ENCODE measurements around the gene AKAP1.

The AKAP1 gene

DNA sequence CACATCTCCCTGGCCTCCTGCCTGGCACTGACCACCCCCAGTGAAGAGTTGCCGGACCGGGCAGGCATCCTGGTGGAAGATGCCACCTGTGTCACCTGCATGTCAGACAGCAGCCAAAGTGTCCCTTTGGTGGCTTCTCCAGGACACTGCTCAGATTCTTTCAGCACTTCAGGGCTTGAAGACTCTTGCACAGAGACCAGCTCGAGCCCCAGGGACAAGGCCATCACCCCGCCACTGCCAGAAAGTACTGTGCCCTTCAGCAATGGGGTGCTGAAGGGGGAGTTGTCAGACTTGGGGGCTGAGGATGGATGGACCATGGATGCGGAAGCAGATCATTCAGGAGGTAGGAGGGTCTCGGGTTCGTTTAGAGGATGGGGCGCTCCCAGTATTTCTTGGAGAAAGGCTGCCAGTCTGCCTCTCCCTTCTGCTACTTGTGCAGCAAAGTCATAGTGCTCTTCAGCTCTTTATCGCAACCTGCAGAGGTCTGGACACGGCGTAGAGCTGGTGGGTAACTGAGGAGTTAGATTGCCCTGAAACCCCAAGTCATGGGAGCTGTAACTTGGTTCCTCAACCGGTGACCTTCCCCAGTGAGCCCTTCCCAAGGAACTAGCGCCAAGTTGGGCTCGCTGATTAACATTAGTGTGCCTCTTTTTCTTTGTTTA is 21.9 kb downstream of the AKAP1 start:
- Histone ChIP-seq H3K4me1 (ENCODE audit: control insufficient read depth, insufficient read depth, low read length) (peaks cover 45% of the 10 kb centered on the region), H3K36me3 (ENCODE audit: control insufficient read depth, insufficient read depth, low read length) (peaks cover 14% of the 10 kb centered on the region), H3K4me3 (ENCODE audit: low read depth, low read length) (no peak overlapping the region), H3K27me3 (ENCODE audit: control insufficient read depth, insufficient read depth, low read length) (no peaks in the 10 kb centered on the region), H3K9me3 (ENCODE audit: control insufficient read depth, insufficient read depth, low read depth, low read length) (no peaks in the 10 kb centered on the region), H3K27ac (ENCODE audit: low read depth, low read length) (no peak overlapping the region), H3K9ac (ENCODE audit: low read length) (no peak overlapping the region)

DNA sequence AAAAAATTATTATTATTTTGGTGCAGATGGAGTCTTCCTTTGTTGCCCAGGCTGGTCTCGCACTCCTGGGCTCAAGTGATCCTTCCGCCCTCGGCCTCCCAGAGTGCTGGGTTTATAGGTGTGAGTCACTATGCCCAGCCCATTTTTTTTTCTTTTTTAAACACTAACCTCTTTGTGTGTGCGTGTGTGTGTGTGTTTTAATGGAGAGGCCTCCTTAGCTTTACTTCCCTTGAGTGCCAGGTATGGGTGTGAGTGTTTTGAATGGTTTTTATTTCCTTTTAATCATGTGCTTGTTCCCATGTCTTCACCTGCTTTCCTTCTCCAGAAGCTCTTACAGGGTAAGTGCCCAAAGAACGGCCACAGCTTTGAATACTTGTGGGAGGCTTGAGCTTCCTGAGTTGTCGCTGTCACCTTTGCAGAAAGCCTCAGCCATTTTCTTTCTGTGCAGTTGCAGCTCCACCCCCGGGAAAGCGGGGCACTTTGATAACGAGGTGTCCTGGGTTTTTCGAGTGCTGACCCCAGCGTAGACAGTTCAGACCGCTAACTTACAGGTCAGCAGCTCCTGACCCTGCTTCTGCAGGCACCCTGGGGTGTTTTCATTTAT is 22.6 kb downstream of the AKAP1 start:
- no peaks in the 10 kb centered on the region for H3K9me3 ChIP-seq (ENCODE audit: control insufficient read depth, insufficient read depth, low read depth, low read length)
- peaks cover 47% of the 10 kb centered on the region for H3K4me1 ChIP-seq (ENCODE audit: control insufficient read depth, insufficient read depth, low read length)
- H3K36me3 ChIP-seq (ENCODE audit: control insufficient read depth, insufficient read depth, low read length), result peaks cover 20% of the 10 kb centered on the region
- H3K27me3 ChIP-seq (ENCODE audit: control insufficient read depth, insufficient read depth, low read length), result no peaks in the 10 kb centered on the region
- no peak overlapping the region for H3K27ac ChIP-seq (ENCODE audit: low read depth, low read length)
- no peak overlapping the region for H3K4me3 ChIP-seq (ENCODE audit: low read depth, low read length)
- no peak overlapping the region for H3K9ac ChIP-seq (ENCODE audit: low read length)

DNA sequence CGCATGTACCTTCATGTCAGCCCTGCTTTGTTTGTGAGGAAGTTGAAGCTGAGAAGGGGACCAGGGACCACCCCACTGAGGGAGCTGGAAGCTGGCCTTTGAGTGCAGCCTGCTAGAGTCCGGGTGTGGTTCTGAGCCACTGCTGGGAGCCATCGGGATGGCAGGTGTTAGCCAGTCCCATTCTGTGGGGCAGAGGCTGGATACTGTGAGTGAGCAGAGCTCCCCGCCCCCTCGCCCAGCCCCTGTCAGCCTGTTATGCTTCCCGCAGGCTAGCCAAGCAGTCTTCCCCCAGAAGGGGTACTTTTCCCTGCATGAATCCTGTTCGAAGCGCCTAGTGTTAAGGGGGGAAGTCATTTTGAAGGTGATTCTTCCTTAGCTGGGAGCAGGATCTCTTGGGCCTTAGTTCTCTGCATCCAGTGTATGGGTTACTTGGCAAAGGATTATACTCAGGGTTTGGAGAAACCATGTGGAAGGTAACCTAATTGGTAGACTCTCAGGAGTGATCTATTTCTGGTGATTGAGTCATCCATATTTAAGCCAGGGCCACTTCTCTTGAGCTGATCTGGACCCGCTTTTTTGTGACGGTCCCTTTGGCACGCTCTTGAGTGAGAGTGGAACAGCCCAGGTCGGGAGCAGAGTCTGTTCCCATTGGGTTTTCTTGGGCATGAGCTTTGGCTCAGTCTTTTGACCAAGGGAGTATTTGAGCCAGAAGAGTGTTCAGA is 23.8 kb downstream of the AKAP1 start:
- no peak overlapping the region for H3K9ac ChIP-seq (ENCODE audit: low read length)
- H3K4me1 ChIP-seq (ENCODE audit: control insufficient read depth, insufficient read depth, low read length), result peaks cover 44% of the 10 kb centered on the region
- H3K9me3 ChIP-seq (ENCODE audit: control insufficient read depth, insufficient read depth, low read depth, low read length), result no peaks in the 10 kb centered on the region
- H3K36me3 ChIP-seq (ENCODE audit: control insufficient read depth, insufficient read depth, low read length), result peaks cover 24% of the 10 kb centered on the region
- no peaks in the 10 kb centered on the region for H3K27me3 ChIP-seq (ENCODE audit: control insufficient read depth, insufficient read depth, low read length)
- H3K27ac ChIP-seq (ENCODE audit: low read depth, low read length), result no peak overlapping the region
- H3K4me3 ChIP-seq (ENCODE audit: low read depth, low read length), result no peak overlapping the region

DNA sequence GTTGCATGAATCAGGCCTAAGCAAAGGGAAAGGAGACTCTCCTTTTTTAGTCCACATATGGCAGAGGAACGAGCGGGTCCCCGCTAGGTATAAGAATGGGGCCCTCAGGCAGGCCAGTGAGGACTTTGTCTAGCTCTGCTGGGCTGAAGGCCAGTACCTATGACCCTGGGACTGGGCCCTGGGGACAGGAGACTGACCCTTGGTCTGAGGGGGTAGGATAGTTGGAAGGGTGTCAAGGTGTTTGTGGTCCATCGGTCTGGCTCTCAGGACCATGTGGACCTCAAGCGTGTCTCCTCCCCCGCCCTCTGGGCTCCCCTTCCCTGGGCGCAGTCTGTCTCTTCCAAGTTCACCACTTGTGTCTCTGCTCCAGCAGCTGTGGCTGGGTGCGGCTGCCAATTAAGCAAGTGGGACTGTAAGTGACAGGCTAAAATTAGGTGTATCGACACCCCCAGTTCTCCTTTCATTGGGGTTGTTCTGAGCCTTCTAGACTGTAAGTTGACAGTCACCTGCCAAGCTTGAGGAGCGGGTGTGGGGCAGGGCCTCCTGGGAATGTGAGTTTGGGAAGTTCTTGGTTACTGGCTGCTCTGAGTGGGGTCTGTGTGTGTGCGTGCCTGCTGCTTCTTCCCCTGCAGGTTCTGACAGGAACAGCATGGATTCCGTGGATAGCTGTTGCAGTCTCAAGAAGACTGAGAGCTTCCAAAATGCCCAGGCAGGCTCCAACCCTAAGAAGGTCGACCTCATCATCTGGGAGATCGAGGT is 24.5 kb downstream of the AKAP1 start:
- H3K27me3 ChIP-seq (ENCODE audit: control insufficient read depth, insufficient read depth, low read length), result no peaks in the 10 kb centered on the region
- peaks cover 29% of the 10 kb centered on the region for H3K36me3 ChIP-seq (ENCODE audit: control insufficient read depth, insufficient read depth, low read length)
- no peak overlapping the region for H3K27ac ChIP-seq (ENCODE audit: low read depth, low read length)
- H3K9me3 ChIP-seq (ENCODE audit: control insufficient read depth, insufficient read depth, low read depth, low read length), result no peaks in the 10 kb centered on the region
- no peak overlapping the region for H3K9ac ChIP-seq (ENCODE audit: low read length)
- no peak overlapping the region for H3K4me3 ChIP-seq (ENCODE audit: low read depth, low read length)
- peaks cover 46% of the 10 kb centered on the region for H3K4me1 ChIP-seq (ENCODE audit: control insufficient read depth, insufficient read depth, low read length)

DNA sequence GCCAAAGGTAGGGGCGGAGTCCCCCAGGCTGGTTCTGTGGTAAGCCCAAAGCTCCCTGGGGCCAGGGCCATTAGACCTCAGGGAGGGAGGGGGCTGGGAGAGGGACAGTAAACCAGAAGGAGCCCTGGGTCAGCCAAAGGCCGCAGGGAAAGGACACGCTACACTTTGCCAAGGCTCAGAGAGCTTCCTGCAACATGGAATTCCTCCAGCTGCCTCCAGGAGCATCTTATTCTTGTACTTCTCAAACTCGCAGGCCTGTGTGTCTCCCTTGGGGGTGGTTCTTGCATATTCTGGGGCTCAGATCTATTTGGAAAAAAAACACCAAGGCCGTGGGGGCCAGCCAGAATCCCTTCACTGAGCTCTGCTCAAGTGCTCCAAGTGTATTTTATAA is 25.1 kb downstream of the AKAP1 start:
- no peaks in the 10 kb centered on the region for H3K9me3 ChIP-seq (ENCODE audit: control insufficient read depth, insufficient read depth, low read depth, low read length)
- peaks cover 46% of the 10 kb centered on the region for H3K4me1 ChIP-seq (ENCODE audit: control insufficient read depth, insufficient read depth, low read length)
- H3K9ac ChIP-seq (ENCODE audit: low read length), result no peak overlapping the region
- no peak overlapping the region for H3K4me3 ChIP-seq (ENCODE audit: low read depth, low read length)
- peaks cover 32% of the 10 kb centered on the region for H3K36me3 ChIP-seq (ENCODE audit: control insufficient read depth, insufficient read depth, low read length)
- no peak overlapping the region for H3K27ac ChIP-seq (ENCODE audit: low read depth, low read length)
- no peaks in the 10 kb centered on the region for H3K27me3 ChIP-seq (ENCODE audit: control insufficient read depth, insufficient read depth, low read length)

DNA sequence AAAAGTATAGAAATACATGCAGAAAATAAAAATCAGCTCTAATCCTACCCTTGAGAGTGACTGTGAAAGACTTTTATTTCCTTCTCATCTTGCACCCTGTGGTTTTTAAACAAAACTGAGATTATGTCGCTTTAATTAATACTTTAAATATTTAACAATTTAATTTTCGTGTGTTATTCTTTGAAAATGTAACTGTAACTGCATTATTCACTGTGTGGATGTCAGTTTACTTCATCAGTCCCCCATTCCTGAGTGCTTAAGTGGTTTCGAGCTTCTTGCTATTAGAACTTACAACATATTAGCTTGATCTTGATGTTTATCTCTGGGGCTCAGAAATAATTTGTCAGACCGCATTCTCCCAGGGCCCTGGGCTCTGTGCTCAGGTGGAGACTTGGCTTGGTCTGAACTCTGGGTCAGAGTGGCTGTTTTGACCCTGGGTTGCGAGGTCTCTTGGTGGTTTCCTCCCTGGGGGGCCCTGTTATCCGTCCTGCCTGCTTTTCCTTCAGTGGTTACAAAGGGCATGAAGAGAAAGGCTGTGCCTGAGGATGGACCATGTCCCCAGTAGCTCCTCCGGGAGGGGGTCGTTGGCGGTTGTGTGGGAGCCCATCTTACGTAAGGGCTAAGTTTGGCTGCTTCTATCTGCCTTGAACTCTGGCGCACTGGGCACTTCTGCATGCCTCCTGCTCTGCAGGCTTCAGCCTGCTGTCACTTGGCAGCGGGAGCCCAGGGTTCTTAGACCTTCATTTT is 25.7 kb downstream of the AKAP1 start:
- Histone ChIP-seq H3K27ac (ENCODE audit: low read depth, low read length) (no peak overlapping the region), H3K4me3 (ENCODE audit: low read depth, low read length) (no peak overlapping the region), H3K36me3 (ENCODE audit: control insufficient read depth, insufficient read depth, low read length) (peaks cover 36% of the 10 kb centered on the region), H3K9ac (ENCODE audit: low read length) (no peak overlapping the region), H3K27me3 (ENCODE audit: control insufficient read depth, insufficient read depth, low read length) (no peaks in the 10 kb centered on the region), H3K4me1 (ENCODE audit: control insufficient read depth, insufficient read depth, low read length) (peaks cover 46% of the 10 kb centered on the region), H3K9me3 (ENCODE audit: control insufficient read depth, insufficient read depth, low read depth, low read length) (no peaks in the 10 kb centered on the region)

DNA sequence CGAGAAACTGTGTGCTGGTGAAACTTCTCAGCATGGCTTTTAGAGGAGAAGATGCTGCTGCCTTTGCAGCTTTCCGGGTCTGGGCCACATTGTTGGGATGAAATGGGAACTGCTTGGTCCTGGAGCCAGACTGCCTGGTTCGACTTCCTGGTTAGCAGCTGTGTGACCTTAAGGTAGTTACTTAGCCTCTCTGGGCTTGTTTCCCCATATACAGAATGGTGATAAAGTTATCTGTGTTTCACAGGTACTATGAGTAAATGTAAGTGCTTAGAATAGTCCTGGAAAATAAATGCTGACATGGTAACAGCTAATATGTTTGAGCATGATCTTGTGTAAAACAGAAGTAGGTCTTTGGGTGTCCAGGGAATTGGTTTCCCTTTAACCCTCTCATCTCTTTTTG is 26.3 kb downstream of the AKAP1 start:
- Histone ChIP-seq H3K27me3 (ENCODE audit: control insufficient read depth, insufficient read depth, low read length) (no peaks in the 10 kb centered on the region), H3K4me1 (ENCODE audit: control insufficient read depth, insufficient read depth, low read length) (peaks cover 44% of the 10 kb centered on the region), H3K36me3 (ENCODE audit: control insufficient read depth, insufficient read depth, low read length) (peaks cover 42% of the 10 kb centered on the region), H3K27ac (ENCODE audit: low read depth, low read length) (no peak overlapping the region), H3K9me3 (ENCODE audit: control insufficient read depth, insufficient read depth, low read depth, low read length) (no peaks in the 10 kb centered on the region), H3K4me3 (ENCODE audit: low read depth, low read length) (no peak overlapping the region), H3K9ac (ENCODE audit: low read length) (no peak overlapping the region)

DNA sequence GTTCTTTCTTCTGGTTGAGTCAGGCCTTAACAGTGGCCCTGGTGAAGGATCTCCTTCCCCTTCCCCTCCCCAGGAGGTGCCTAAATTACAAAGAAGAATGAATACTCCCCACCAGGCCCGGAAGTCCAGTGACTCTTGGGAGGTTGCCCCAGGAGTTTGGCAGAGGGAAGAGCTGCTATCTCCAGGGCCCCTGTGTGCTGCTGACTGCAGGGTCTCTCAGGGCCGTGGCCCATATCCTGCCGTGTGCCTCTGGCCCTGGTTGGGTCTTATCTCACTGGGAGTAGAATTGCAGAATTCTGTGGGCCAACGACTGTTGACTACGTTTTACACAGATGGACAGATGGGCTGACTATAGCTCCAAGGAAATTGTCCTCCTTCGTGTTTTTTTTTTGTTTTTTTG is 28.0 kb downstream of the AKAP1 start:
- Histone ChIP-seq H3K4me3 (ENCODE audit: low read depth, low read length) (no peak overlapping the region), H3K27ac (ENCODE audit: low read depth, low read length) (no peak overlapping the region), H3K9me3 (ENCODE audit: control insufficient read depth, insufficient read depth, low read depth, low read length) (no peaks in the 10 kb centered on the region), H3K9ac (ENCODE audit: low read length) (no peak overlapping the region), H3K4me1 (ENCODE audit: control insufficient read depth, insufficient read depth, low read length) (peaks cover 28% of the 10 kb centered on the region), H3K36me3 (ENCODE audit: control insufficient read depth, insufficient read depth, low read length) (peaks cover 52% of the 10 kb centered on the region), H3K27me3 (ENCODE audit: control insufficient read depth, insufficient read depth, low read length) (no peaks in the 10 kb centered on the region)

DNA sequence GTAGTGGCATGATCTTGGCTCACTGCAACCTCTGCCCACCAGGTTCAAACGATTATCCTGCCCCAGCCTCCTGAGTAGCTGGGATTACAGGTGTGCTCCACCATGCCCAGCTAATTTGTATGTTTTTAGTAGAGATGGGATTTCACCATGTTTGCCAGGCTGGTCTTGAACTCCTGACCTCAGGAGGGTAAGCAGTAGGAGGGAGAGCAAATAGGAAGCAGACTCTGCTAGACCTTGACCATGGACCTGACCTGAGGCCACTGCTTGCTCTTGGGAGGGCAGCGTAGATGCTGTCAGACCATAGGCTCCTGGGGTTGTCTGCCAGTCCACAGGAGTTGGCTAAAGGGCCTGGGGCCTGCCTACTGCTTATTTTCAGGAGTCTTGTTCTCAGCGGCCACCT is 28.6 kb downstream of the AKAP1 start:
- Histone ChIP-seq H3K27ac (ENCODE audit: low read depth, low read length) (no peak overlapping the region), H3K4me1 (ENCODE audit: control insufficient read depth, insufficient read depth, low read length) (peaks cover 23% of the 10 kb centered on the region), H3K9me3 (ENCODE audit: control insufficient read depth, insufficient read depth, low read depth, low read length) (no peaks in the 10 kb centered on the region), H3K36me3 (ENCODE audit: control insufficient read depth, insufficient read depth, low read length) (peaks cover 58% of the 10 kb centered on the region), H3K27me3 (ENCODE audit: control insufficient read depth, insufficient read depth, low read length) (no peaks in the 10 kb centered on the region), H3K4me3 (ENCODE audit: low read depth, low read length) (no peak overlapping the region), H3K9ac (ENCODE audit: low read length) (no peak overlapping the region)

DNA sequence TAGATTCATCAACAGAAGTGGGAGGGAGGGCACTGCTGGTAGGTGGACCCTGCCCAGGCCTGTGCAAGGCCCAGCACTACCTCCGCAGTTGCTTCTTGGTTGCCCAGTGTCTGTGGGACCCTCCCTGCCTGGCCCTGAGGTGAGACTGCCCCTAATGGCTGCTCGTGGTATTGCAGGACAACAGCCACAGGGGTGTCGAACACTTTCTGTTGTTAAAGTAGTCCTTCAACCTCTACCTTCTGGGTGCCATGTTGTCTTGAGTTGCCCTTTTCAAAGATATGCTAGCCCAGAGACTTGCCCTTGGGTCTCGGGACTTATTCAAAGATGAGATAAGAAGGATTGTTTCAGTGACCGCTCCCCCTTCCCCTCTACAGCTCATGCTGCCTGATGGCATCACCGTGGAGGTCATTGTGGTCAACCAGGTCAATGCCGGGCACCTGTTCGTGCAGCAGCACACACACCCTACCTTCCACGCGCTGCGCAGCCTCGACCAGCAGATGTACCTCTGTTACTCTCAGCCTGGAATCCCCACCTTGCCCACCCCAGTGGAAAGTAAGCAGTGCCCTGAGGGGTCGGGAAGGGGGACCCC is 29.1 kb downstream of the AKAP1 start:
- Histone ChIP-seq H3K9me3 (ENCODE audit: control insufficient read depth, insufficient read depth, low read depth, low read length) (no peaks in the 10 kb centered on the region), H3K27me3 (ENCODE audit: control insufficient read depth, insufficient read depth, low read length) (no peaks in the 10 kb centered on the region), H3K4me3 (ENCODE audit: low read depth, low read length) (no peak overlapping the region), H3K36me3 (ENCODE audit: control insufficient read depth, insufficient read depth, low read length) (peaks cover 64% of the 10 kb centered on the region), H3K9ac (ENCODE audit: low read length) (no peak overlapping the region), H3K4me1 (ENCODE audit: control insufficient read depth, insufficient read depth, low read length) (peaks cover 18% of the 10 kb centered on the region), H3K27ac (ENCODE audit: low read depth, low read length) (no peak overlapping the region)
